Osteoblast (primary cell): ENCODE measurements around the gene SARS1. TPM values are rescaled to one million over a fixed set of nuclear protein-coding genes. Genes with fewer than 3 reads are reported as not detected.

Source experiments
- DNase-seq: peaks from one replicate; pipeline ENCODE4 v3.0.0; 2011; ENCODE audit warnings: low spot score, mixed read lengths; ENCODE audit not compliant: insufficient read length; ENCODE audit errors: missing footprints
- H2AFZ ChIP-seq: 2 replicates; pipeline ENCODE4 v1.6.0; 2011; ENCODE audit warnings: mild to moderate bottlenecking, low read length
- H3K27ac ChIP-seq: 2 replicates; pipeline ENCODE4 v1.5.1; 2011; ENCODE audit warnings: mild to moderate bottlenecking, low read depth, low read length, moderate library complexity
- H3K27me3 ChIP-seq: 2 replicates; pipeline ENCODE4 v1.6.0; 2012; ENCODE audit warnings: mild to moderate bottlenecking, control low read depth, inconsistent platforms, low read length, moderate library complexity; ENCODE audit not compliant: insufficient read depth
- H3K36me3 ChIP-seq: 2 replicates; pipeline ENCODE4 v1.5.1; 2011; ENCODE audit warnings: mild to moderate bottlenecking, low read length, control low read depth, moderate library complexity; ENCODE audit not compliant: insufficient read depth
- H3K4me1 ChIP-seq: 2 replicates; pipeline ENCODE4 v1.5.1; 2011; ENCODE audit warnings: mild to moderate bottlenecking, low read length, control low read depth, moderate library complexity; ENCODE audit not compliant: insufficient read depth
- H3K4me2 ChIP-seq: 2 replicates; pipeline ENCODE4 v1.6.0; 2011; ENCODE audit warnings: mild to moderate bottlenecking, low read length; ENCODE audit not compliant: insufficient read depth
- H3K4me3 ChIP-seq: fragments of 200-600 bp; sonication (generic); 3 replicates; pipeline ENCODE4 v1.5.1; 2012; ENCODE audit warnings: mild to moderate bottlenecking, low read length, inconsistent platforms; ENCODE audit not compliant: insufficient read depth
- H3K79me2 ChIP-seq: 2 replicates; pipeline ENCODE4 v1.6.0; 2012; ENCODE audit warnings: mild to moderate bottlenecking, low read length, control low read depth, inconsistent platforms; ENCODE audit not compliant: insufficient read depth
- H3K9me3 ChIP-seq: 2 replicates; pipeline ENCODE4 v1.5.1; 2011; ENCODE audit warnings: low read depth, low read length, control low read depth
- H4K20me1 ChIP-seq: 2 replicates; pipeline ENCODE4 v1.6.0; 2012; ENCODE audit warnings: mild to moderate bottlenecking, low read length, control low read depth; ENCODE audit not compliant: insufficient read depth
- total RNA-seq: library from RNA; depleted of rRNA; stranded (reverse); fragments of >200 nt; gene quantifications from 2 replicates; pipeline ENCODE4 v1.2.3, GENCODE V29; 2012
- TF ChIP-seq, protein P1 (sequence below): IDR thresholded peaks from 2 replicates; pipeline ENCODE4 v1.5.1; 2011; ENCODE audit warnings: mild to moderate bottlenecking, low read depth, low read length, moderate library complexity; ENCODE audit errors: extremely low read depth

SARS1 gene
- total RNA-seq, 1 donor = 392 TPM

DNA sequence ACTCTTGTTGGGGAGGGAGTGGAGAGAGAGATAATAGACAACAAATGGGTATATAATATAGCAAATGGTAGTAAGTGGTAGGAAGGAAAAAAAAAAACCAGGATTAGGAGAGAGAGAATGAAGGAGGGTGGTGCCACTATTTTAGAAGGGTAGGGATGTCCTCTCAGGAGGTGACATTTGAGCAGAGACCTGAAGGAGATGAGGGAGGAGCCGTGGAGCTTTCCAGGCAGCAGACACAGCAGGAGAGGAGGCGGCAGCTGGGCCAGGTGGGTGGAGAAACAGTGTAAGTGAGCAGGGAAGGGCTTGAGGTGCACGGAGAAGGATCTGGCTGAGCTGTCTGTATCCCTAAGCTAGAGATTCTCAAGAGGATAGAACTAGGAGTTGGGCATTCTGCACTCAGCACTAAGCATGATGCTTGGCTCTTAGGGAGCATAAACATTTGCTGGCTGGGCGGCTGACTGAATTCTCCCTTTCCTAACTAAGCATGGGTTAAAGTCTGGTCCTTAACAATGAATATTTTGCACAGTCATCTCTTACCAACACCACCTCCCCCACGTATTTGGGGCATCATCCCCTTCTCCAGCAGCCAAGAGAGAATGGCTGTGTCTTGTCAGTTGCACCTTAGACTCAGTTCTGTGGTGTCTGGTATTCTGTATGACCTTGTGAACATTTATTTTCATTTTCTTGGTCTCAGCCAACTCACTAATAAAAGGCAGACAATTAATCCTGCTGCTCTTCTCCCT, 27.6 kb upstream of the SARS1 start:
- no peak overlapping the region for H3K4me2 ChIP-seq
- TF ChIP-seq, protein P1, sequence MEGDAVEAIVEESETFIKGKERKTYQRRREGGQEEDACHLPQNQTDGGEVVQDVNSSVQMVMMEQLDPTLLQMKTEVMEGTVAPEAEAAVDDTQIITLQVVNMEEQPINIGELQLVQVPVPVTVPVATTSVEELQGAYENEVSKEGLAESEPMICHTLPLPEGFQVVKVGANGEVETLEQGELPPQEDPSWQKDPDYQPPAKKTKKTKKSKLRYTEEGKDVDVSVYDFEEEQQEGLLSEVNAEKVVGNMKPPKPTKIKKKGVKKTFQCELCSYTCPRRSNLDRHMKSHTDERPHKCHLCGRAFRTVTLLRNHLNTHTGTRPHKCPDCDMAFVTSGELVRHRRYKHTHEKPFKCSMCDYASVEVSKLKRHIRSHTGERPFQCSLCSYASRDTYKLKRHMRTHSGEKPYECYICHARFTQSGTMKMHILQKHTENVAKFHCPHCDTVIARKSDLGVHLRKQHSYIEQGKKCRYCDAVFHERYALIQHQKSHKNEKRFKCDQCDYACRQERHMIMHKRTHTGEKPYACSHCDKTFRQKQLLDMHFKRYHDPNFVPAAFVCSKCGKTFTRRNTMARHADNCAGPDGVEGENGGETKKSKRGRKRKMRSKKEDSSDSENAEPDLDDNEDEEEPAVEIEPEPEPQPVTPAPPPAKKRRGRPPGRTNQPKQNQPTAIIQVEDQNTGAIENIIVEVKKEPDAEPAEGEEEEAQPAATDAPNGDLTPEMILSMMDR = no peak
- H3K27ac ChIP-seq = no peak overlapping the region
- peaks cover 5% of the 10 kb centered on the region for H3K9me3 ChIP-seq
- H3K4me3 ChIP-seq = no peak overlapping the region
- H3K36me3 ChIP-seq = no peaks in the 10 kb centered on the region
- no peak for DNase-seq
- H3K79me2 ChIP-seq = no peaks in the 10 kb centered on the region
- H4K20me1 ChIP-seq = no peaks in the 10 kb centered on the region
- peak overlapping the region; percentile 5 for H2AFZ ChIP-seq
- peaks cover 19% of the 10 kb centered on the region for H3K4me1 ChIP-seq
- no peaks in the 10 kb centered on the region for H3K27me3 ChIP-seq

- Histone ChIP-seq H4K20me1 (no peaks in the 10 kb centered on the region), H3K27ac (no peak overlapping the region), H3K27me3 (no peaks in the 10 kb centered on the region), H3K9me3 (peaks cover 5% of the 10 kb centered on the region), H3K4me2 (no peak overlapping the region), H3K4me1 (peaks cover 13% of the 10 kb centered on the region), H3K36me3 (no peaks in the 10 kb centered on the region), H2AFZ (peak overlapping the region; percentile 5), H3K79me2 (no peaks in the 10 kb centered on the region), H3K4me3 (no peak overlapping the region)
- DNase-seq = no peak
- TF ChIP-seq, protein P1 = no peak
These were observed 27.0 kb upstream of the SARS1 start for GRCh38 chr1:109186733-109187086.

DNA sequence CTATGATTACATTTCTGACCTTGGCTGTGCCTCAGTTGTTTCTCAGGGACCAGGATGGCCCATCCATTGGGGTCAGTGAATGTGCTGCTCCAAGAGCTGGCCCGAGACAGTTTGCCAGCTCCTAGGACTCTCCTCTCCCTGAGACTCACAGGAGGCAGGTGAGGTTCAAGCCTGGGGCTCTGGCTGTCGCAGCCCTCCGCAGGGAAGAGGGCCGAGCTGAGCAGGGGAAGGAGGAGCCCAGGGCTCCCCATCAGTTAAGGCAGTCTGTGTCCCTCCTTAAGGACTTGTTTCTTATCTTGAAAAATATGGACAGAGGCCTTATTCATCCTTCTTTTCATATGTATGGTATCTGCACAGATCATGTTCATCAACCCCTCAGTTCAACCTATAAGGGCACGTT, 26.6 kb upstream of the SARS1 start:
- no peak for DNase-seq
- no peak overlapping the region for H2AFZ ChIP-seq
- H3K4me3 ChIP-seq = no peak overlapping the region
- H3K4me1 ChIP-seq = peaks cover 12% of the 10 kb centered on the region
- H3K4me2 ChIP-seq = no peak overlapping the region
- no peaks in the 10 kb centered on the region for H3K27me3 ChIP-seq
- H4K20me1 ChIP-seq = no peaks in the 10 kb centered on the region
- H3K79me2 ChIP-seq = no peaks in the 10 kb centered on the region
- H3K9me3 ChIP-seq = peaks cover 5% of the 10 kb centered on the region
- H3K36me3 ChIP-seq = no peaks in the 10 kb centered on the region
- no peak overlapping the region for H3K27ac ChIP-seq
- TF ChIP-seq, protein P1 = no peak

GRCh38 chr1:109188200-109188599, 25.5 kb upstream of the SARS1 start:
- Histone ChIP-seq H3K4me2 (no peak overlapping the region), H3K4me3 (no peak overlapping the region), H3K27ac (no peak overlapping the region), H3K4me1 (peaks cover 12% of the 10 kb centered on the region), H3K27me3 (no peaks in the 10 kb centered on the region), H3K9me3 (peaks cover 5% of the 10 kb centered on the region), H4K20me1 (no peaks in the 10 kb centered on the region), H2AFZ (no peak overlapping the region), H3K36me3 (no peaks in the 10 kb centered on the region), H3K79me2 (no peaks in the 10 kb centered on the region)
- no peak for DNase-seq
- TF ChIP-seq, protein P1 = no peak
